ENCODE results near the gene ROGDI. TPM values are rescaled to one million over a fixed set of nuclear protein-coding genes. Genes with fewer than 3 reads are reported as not detected.

Gene ROGDI
- total and polyA plus RNA-seq, 10 of the 15 experiments (the other 5 are each of a cell fraction or from before 2014, with no cell fraction given): 0.40 to 23.5 (median 12.3) TPM

GRCh38 chr16:4795828-4796572, 6.4 kb downstream of the ROGDI start:
- Histone ChIP-seq H3K36me3 (ENCODE audit: control insufficient read depth in 2 of 2, insufficient read depth in 2 of 2, low read length in 1 of 2) (no peaks in the 10 kb centered on the region), H3K4me2 (ENCODE audit: control insufficient read depth, insufficient read depth) (no peak overlapping the region), H3K4me1 (ENCODE audit: control insufficient read depth, insufficient read depth, low read length) (peaks cover 11% of the 10 kb centered on the region), H3K9ac (ENCODE audit: control insufficient read depth, insufficient read depth, low read length) (no peak overlapping the region), H3K9me3 (replicated peaks; ENCODE audit: control insufficient read depth, insufficient read depth, low read length) (no peaks in the 10 kb centered on the region), H3K79me2 (ENCODE audit: control insufficient read depth, insufficient read depth, low read length) (no peaks in the 10 kb centered on the region), H3K4me3 (no peak overlapping the region), H3K27ac (ENCODE audit: control insufficient read depth, insufficient read depth) (no peak overlapping the region), H4K20me1 (ENCODE audit: control insufficient read depth, insufficient read depth) (no peaks in the 10 kb centered on the region), H2AFZ (ENCODE audit: control insufficient read depth, low read depth, low read length) (no peak overlapping the region), H3K27me3 (replicated peaks in 1 of 2; ENCODE audit: control insufficient read depth in 2 of 2, insufficient read depth in 2 of 2, low read length in 1 of 2) (no peaks in the 10 kb centered on the region)
- FAIRE-seq: no peak
- RAD21 ChIA-PET (ENCODE audit: unreplicated experiment): no interaction called here
- POLR2A ChIA-PET: no interaction called here
- SMC1A ChIA-PET (ENCODE audit: uncharacterized antibody, unreplicated experiment): no interaction called here
- intact Hi-C loops (cut with micrococcal nuclease; ENCODE audit: unreplicated experiment) (no loop called here), in situ Hi-C loops (cut with MboI) (no loop called here)
- 45% methylated on average over 30 of the region's 30 CpGs for WGBS (ENCODE audit: insufficient coverage, insufficient replicate concordance, low lambda C conversion rate, missing lambda C conversion rate)
- no peak for DNase-seq (ENCODE audit: low read depth, low spot score)
- CTCF ChIA-PET: no interaction called here
- no peak for ATAC-seq
- BruUV-seq (replicated peaks): no TSS peak
- TF ChIP-seq E4F1 (IDR thresholded peaks at IDR 0.05; ENCODE audit: borderline replicate concordance, partially characterized antibody) (no peak), CHD2 (IDR thresholded peaks at IDR 0.05; ENCODE audit: borderline replicate concordance, low read depth, low read length) (no peak), CBX5 (IDR thresholded peaks at IDR 0.05; ENCODE audit: low read depth) (no peak), JUND (IDR thresholded peaks at IDR 0.05; ENCODE audit: low read depth, low read length) (no peak), SREBF2 (IDR thresholded peaks at IDR 0.05; ENCODE audit: low read length) (no peak), KLF5 (IDR thresholded peaks at IDR 0.05; ENCODE audit: partially characterized antibody) (no peak), HDAC2 (IDR thresholded peaks at IDR 0.05) (no peak), TCF7 (IDR thresholded peaks at IDR 0.05; ENCODE audit: borderline replicate concordance) (no peak), CREM (IDR thresholded peaks at IDR 0.05; ENCODE audit: low read depth) (no peak), TCF12 (IDR thresholded peaks at IDR 0.05; ENCODE audit: low read depth, low read length) (no peak), RELB (IDR thresholded peaks at IDR 0.05; ENCODE audit: low read depth) (no peak), EGR1 (IDR thresholded peaks at IDR 0.05; ENCODE audit: borderline replicate concordance in 1 of 2, low read depth in 2 of 2, low read length in 2 of 2) (no peak), MEF2B (IDR thresholded peaks at IDR 0.05; ENCODE audit: partially characterized antibody, poor library complexity, severe bottlenecking) (no peak)
- TF ChIP-seq, protein P1, sequence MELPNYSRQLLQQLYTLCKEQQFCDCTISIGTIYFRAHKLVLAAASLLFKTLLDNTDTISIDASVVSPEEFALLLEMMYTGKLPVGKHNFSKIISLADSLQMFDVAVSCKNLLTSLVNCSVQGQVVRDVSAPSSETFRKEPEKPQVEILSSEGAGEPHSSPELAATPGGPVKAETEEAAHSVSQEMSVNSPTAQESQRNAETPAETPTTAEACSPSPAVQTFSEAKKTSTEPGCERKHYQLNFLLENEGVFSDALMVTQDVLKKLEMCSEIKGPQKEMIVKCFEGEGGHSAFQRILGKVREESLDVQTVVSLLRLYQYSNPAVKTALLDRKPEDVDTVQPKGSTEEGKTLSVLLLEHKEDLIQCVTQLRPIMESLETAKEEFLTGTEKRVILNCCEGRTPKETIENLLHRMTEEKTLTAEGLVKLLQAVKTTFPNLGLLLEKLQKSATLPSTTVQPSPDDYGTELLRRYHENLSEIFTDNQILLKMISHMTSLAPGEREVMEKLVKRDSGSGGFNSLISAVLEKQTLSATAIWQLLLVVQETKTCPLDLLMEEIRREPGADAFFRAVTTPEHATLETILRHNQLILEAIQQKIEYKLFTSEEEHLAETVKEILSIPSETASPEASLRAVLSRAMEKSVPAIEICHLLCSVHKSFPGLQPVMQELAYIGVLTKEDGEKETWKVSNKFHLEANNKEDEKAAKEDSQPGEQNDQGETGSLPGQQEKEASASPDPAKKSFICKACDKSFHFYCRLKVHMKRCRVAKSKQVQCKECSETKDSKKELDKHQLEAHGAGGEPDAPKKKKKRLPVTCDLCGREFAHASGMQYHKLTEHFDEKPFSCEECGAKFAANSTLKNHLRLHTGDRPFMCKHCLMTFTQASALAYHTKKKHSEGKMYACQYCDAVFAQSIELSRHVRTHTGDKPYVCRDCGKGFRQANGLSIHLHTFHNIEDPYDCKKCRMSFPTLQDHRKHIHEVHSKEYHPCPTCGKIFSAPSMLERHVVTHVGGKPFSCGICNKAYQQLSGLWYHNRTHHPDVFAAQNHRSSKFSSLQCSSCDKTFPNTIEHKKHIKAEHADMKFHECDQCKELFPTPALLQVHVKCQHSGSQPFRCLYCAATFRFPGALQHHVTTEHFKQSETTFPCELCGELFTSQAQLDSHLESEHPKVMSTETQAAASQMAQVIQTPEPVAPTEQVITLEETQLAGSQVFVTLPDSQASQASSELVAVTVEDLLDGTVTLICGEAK (IDR thresholded peaks at IDR 0.05; ENCODE audit: borderline replicate concordance): no peak
- TF ChIP-seq, protein P2, sequence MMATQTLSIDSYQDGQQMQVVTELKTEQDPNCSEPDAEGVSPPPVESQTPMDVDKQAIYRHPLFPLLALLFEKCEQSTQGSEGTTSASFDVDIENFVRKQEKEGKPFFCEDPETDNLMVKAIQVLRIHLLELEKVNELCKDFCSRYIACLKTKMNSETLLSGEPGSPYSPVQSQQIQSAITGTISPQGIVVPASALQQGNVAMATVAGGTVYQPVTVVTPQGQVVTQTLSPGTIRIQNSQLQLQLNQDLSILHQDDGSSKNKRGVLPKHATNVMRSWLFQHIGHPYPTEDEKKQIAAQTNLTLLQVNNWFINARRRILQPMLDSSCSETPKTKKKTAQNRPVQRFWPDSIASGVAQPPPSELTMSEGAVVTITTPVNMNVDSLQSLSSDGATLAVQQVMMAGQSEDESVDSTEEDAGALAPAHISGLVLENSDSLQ (IDR thresholded peaks at IDR 0.05): no peak
